IMR-90 (cell line): Measurements from ENCODE around the gene ERICH3.

ENCODE experiments used
- FOS ChIP-seq: fragments of 150-350 bp; IDR thresholded peaks from 2 replicates; pipeline ENCODE4 v1.6.1; 2016; ENCODE audit warnings: low read depth, low read length
- MAFK ChIP-seq: IDR thresholded peaks from 2 replicates; pipeline ENCODE4 v1.6.1; 2012; ENCODE audit warnings: low read depth, low read length, improper control_type of control experiment
- MXI1 ChIP-seq: IDR thresholded peaks from 2 replicates; pipeline ENCODE4 v1.6.1; 2012; ENCODE audit warnings: low read depth, mild to moderate bottlenecking, low read length, moderate library complexity, borderline replicate concordance
- NFE2L2 ChIP-seq: fragments of 150-350 bp; IDR thresholded peaks from 2 replicates; pipeline ENCODE4 v1.6.1; 2016; ENCODE audit warnings: low read depth, mild to moderate bottlenecking, low read length
- POLR2A ChIP-seq: IDR thresholded peaks from 2 replicates; pipeline ENCODE4 v1.6.1; 2012; ENCODE audit warnings: mild to moderate bottlenecking, low read depth, low read length
- RCOR1 ChIP-seq: IDR thresholded peaks from 2 replicates; pipeline ENCODE4 v1.6.1; 2012; ENCODE audit warnings: mild to moderate bottlenecking, low read length, improper control_type of control experiment; ENCODE audit not compliant: insufficient replicate concordance
- USF2 ChIP-seq: fragments of 150-350 bp; IDR thresholded peaks from 2 replicates; pipeline ENCODE4 v1.6.1; 2017; ENCODE audit warnings: mild to moderate bottlenecking, antibody characterized with exemption, low read length, low read depth
- TF ChIP-seq, protein P1 (sequence below): conservative IDR thresholded peaks from 2 replicates; pipeline ENCODE4 v1.5.1; 2012; ENCODE audit warnings: mild to moderate bottlenecking, low read depth, low read length, improper control_type of control experiment

DNA sequence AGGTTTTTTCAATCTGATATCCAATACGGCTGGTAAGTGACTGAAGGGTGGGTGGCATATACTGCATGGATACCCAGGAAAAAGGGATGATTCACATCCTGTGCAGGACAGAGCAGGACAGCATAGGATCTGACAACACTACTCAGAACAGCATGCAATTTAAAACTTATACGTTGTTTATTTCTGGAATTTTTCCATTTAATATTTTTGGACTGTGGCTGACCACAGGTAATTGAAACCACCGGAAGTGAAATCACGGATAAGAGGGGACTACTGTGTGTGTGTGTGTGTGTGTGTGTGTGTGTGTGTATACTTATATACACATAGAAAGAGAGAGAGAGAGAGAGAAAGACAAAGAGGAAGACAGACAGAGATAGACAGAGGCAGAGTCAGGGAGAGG is 23.0 kb downstream of the ERICH3 start:
- TF ChIP-seq, protein P1, sequence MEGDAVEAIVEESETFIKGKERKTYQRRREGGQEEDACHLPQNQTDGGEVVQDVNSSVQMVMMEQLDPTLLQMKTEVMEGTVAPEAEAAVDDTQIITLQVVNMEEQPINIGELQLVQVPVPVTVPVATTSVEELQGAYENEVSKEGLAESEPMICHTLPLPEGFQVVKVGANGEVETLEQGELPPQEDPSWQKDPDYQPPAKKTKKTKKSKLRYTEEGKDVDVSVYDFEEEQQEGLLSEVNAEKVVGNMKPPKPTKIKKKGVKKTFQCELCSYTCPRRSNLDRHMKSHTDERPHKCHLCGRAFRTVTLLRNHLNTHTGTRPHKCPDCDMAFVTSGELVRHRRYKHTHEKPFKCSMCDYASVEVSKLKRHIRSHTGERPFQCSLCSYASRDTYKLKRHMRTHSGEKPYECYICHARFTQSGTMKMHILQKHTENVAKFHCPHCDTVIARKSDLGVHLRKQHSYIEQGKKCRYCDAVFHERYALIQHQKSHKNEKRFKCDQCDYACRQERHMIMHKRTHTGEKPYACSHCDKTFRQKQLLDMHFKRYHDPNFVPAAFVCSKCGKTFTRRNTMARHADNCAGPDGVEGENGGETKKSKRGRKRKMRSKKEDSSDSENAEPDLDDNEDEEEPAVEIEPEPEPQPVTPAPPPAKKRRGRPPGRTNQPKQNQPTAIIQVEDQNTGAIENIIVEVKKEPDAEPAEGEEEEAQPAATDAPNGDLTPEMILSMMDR, result no peak
- TF ChIP-seq POLR2A (no peak), FOS (no peak), USF2 (no peak), NFE2L2 (no peak), MXI1 (no peak), RCOR1 (no peak), MAFK (no peak)
